IMR-90 (cell line): ENCODE results near the gene DDI2. TPM values are rescaled to one million over a fixed set of nuclear protein-coding genes. Genes with fewer than 3 reads are reported as not detected.

Experiments used
- ATAC-seq: fragments of 200-7000 bp; cut with Tn5 transposase; 2 replicates; pipeline ENCODE4 v1.9.1; 2020; ENCODE audit warnings: low read depth, mild to moderate bottlenecking, moderate library complexity
- BruUV-seq: library from RNA; stranded (reverse); fragments of 400-500 nt; replicated peaks from 2 replicates; lab custom pipeline; 2021; lab: Mats Ljungman, UMichigan
- CTCF ChIA-PET: fragments of 300-600 bp; formaldehyde crosslinking; extraction: SDS; loops from one replicate; lab custom pipeline; 2021; ENCODE audit warnings: antibody characterized with exemption; lab: Yijun Ruan, JAX
- POLR2A ChIA-PET: fragments of 300-600 bp; sonication (Branson Sonifier 250); formaldehyde crosslinking; loops from one replicate; lab custom pipeline; 2022; ENCODE audit warnings: antibody characterized with exemption; ENCODE audit not compliant: unreplicated experiment; lab: Charles Lee
- DNase-seq: peaks from one replicate; pipeline ENCODE4 v3.0.0; 2013
- H2AFZ ChIP-seq: replicated peaks from 2 replicates; pipeline ENCODE3; 2013; ENCODE audit warnings: low read length, mild to moderate bottlenecking; ENCODE audit not compliant: poor library complexity
- H2AK5ac ChIP-seq: 2 replicates; pipeline ENCODE4 v1.6.1; 2013; ENCODE audit warnings: low read depth, low read length, inconsistent platforms
- H2AK9ac ChIP-seq: replicated peaks from 2 replicates; pipeline ENCODE3; 2013; ENCODE audit warnings: mild to moderate bottlenecking, low read depth, low read length, moderate library complexity; ENCODE audit not compliant: poor library complexity
- H2BK120ac ChIP-seq: 2 replicates; pipeline ENCODE4 v1.6.1; 2013; ENCODE audit warnings: low read depth, low read length, inconsistent platforms
- H2BK15ac ChIP-seq: 3 replicates; pipeline ENCODE4 v1.6.1; 2013; ENCODE audit warnings: low read depth, low read length, inconsistent platforms
- H2BK20ac ChIP-seq: 2 replicates; pipeline ENCODE4 v1.6.1; 2013; ENCODE audit warnings: low read depth, mild to moderate bottlenecking, inconsistent platforms, low read length, moderate library complexity
- H2BK5ac ChIP-seq: 2 replicates; pipeline ENCODE4 v1.6.1; 2013; ENCODE audit warnings: mild to moderate bottlenecking, low read depth, low read length, inconsistent platforms; ENCODE audit not compliant: poor library complexity, severe bottlenecking
- H3K14ac ChIP-seq: replicated peaks from 2 replicates; pipeline ENCODE4 v1.6.1; 2013; ENCODE audit warnings: low read depth, low read length, inconsistent platforms
- H3K18ac ChIP-seq: 2 replicates; pipeline ENCODE4 v1.6.1; 2013; ENCODE audit warnings: low read depth, low read length, control low read depth
- H3K23ac ChIP-seq: 2 replicates; pipeline ENCODE4 v1.6.1; 2013; ENCODE audit warnings: low read depth, low read length, inconsistent platforms
- H3K27ac ChIP-seq: 2 replicates; pipeline ENCODE4 v1.5.1; 2013; ENCODE audit warnings: mild to moderate bottlenecking, control low read depth, low read length; ENCODE audit not compliant: insufficient read depth
- H3K27me3 ChIP-seq: 2 replicates; pipeline ENCODE4 v1.6.1; 2013; ENCODE audit warnings: low read length; ENCODE audit not compliant: control insufficient read depth, insufficient read depth
- H3K36me3 ChIP-seq: 2 replicates; pipeline ENCODE4 v1.6.1; 2013; ENCODE audit warnings: low read length, mixed read lengths; ENCODE audit not compliant: control insufficient read depth, insufficient read depth
- H3K4ac ChIP-seq: 2 replicates; pipeline ENCODE4 v1.6.1; 2013; ENCODE audit warnings: low read depth, low read length, inconsistent platforms
- H3K4me1 ChIP-seq: 2 replicates; pipeline ENCODE4 v1.6.1; 2013; ENCODE audit warnings: low read length, mixed read lengths; ENCODE audit not compliant: control insufficient read depth, insufficient read depth
- H3K4me2 ChIP-seq: 2 replicates; pipeline ENCODE4 v1.6.1; 2013; ENCODE audit warnings: low read depth, mild to moderate bottlenecking, control low read depth, low read length, moderate library complexity
- H3K4me3 ChIP-seq: 2 replicates; pipeline ENCODE4 v1.5.1; 2013; ENCODE audit warnings: low read depth, mild to moderate bottlenecking, control low read depth, low read length, moderate library complexity; ENCODE audit not compliant: insufficient read depth
- H3K56ac ChIP-seq: 2 replicates; pipeline ENCODE4 v1.6.1; 2013; ENCODE audit warnings: low read length, inconsistent platforms; ENCODE audit not compliant: insufficient read depth; ENCODE audit errors: extremely low read depth
- H3K79me1 ChIP-seq, 2 experiments: 2 replicates each; pipeline ENCODE4 v1.6.1; 2013; ENCODE audit warnings: low read length in 2 of 2, inconsistent platforms in 1 of 2, low read depth in 1 of 2
- H3K9ac ChIP-seq: 2 replicates; pipeline ENCODE4 v1.6.1; 2013; ENCODE audit warnings: low read depth, low read length, control low read depth
- H3K9me1 ChIP-seq: 2 replicates; pipeline ENCODE4 v1.6.1; 2013; ENCODE audit warnings: low read length, inconsistent platforms; ENCODE audit not compliant: insufficient read depth
- H3K9me3 ChIP-seq: 2 replicates; pipeline ENCODE4 v1.6.1; 2013; ENCODE audit warnings: low read length; ENCODE audit not compliant: control insufficient read depth, insufficient read depth
- H4K20me1 ChIP-seq: 2 replicates; pipeline ENCODE4 v1.6.1; 2013; ENCODE audit warnings: low read length, inconsistent platforms; ENCODE audit not compliant: insufficient read depth
- H4K5ac ChIP-seq: 2 replicates; pipeline ENCODE4 v1.6.1; 2013; ENCODE audit warnings: mild to moderate bottlenecking, low read depth, low read length, control low read depth
- H4K8ac ChIP-seq, 2 experiments: 2 replicates each; pipeline ENCODE4 v1.6.1; 2013; ENCODE audit warnings: low read depth in 2 of 2, low read length in 2 of 2, control low read depth in 1 of 2, inconsistent platforms in 1 of 2
- H4K91ac ChIP-seq: 2 replicates; pipeline ENCODE4 v1.6.1; 2013; ENCODE audit warnings: low read depth, low read length, inconsistent platforms; ENCODE audit not compliant: insufficient read depth
- BHLHE40 ChIP-seq: fragments of 150-350 bp; IDR thresholded peaks from 2 replicates; pipeline ENCODE4 v1.6.1; 2016; ENCODE audit warnings: mild to moderate bottlenecking, low read depth, low read length
- CEBPB ChIP-seq: IDR thresholded peaks from 2 replicates; pipeline ENCODE4 v1.6.1; 2012; ENCODE audit warnings: low read depth, low read length, improper control_type of control experiment
- CHD1 ChIP-seq: IDR thresholded peaks from 2 replicates; pipeline ENCODE4 v1.6.1; 2012; ENCODE audit warnings: low read depth, low read length, improper control_type of control experiment
- FOS ChIP-seq: fragments of 150-350 bp; IDR thresholded peaks from 2 replicates; pipeline ENCODE4 v1.6.1; 2016; ENCODE audit warnings: low read depth, low read length
- MAZ ChIP-seq: IDR thresholded peaks from 2 replicates; pipeline ENCODE4 v1.6.1; 2012; ENCODE audit warnings: low read depth, mild to moderate bottlenecking, low read length, improper control_type of control experiment, moderate library complexity, borderline replicate concordance
- MXI1 ChIP-seq: IDR thresholded peaks from 2 replicates; pipeline ENCODE4 v1.6.1; 2012; ENCODE audit warnings: low read depth, mild to moderate bottlenecking, low read length, moderate library complexity, borderline replicate concordance
- NFE2L2 ChIP-seq: fragments of 150-350 bp; IDR thresholded peaks from 2 replicates; pipeline ENCODE4 v1.6.1; 2016; ENCODE audit warnings: low read depth, mild to moderate bottlenecking, low read length
- POLR2A ChIP-seq: IDR thresholded peaks from 2 replicates; pipeline ENCODE4 v1.6.1; 2012; ENCODE audit warnings: mild to moderate bottlenecking, low read depth, low read length
- RCOR1 ChIP-seq: IDR thresholded peaks from 2 replicates; pipeline ENCODE4 v1.6.1; 2012; ENCODE audit warnings: mild to moderate bottlenecking, low read length, improper control_type of control experiment; ENCODE audit not compliant: insufficient replicate concordance
- WGBS, 2 experiments: methylation state at CpG; one replicate each; pipeline versions ENCODE4 v1.1.5 to v1.1.7; 2013; ENCODE audit warnings: missing lambda C conversion rate in 2 of 2; ENCODE audit not compliant: insufficient read length in 1 of 2; ENCODE audit errors: extremely low coverage in 2 of 2; 5-methylcytosine and 5-hydroxymethylcytosine counted together
- dilution Hi-C: fragments of 300-500 bp; cut with HindIII; formaldehyde crosslinking; loops from one replicate; pipeline ENCODE4 v1.14.3; 2018; ENCODE audit warnings: low sequenced_read_pairs; ENCODE audit not compliant: unreplicated experiment
- in situ Hi-C: fragments of 300-500 bp; cut with MboI; formaldehyde crosslinking; loops from 3 replicates; pipeline ENCODE4 v1.14.3; 2019; ENCODE audit warnings: low sequenced_read_pairs, inconsistent platforms, mixed read lengths
- intact Hi-C: fragments of 100-400 bp; cut with micrococcal nuclease; formaldehyde crosslinking; loops from 2 replicates; pipeline ENCODE4 v1.10.0; 2022
- polyA plus RNA-seq, 3 experiments: library from polyadenylated mRNA; depleted of rRNA; stranded (reverse); fragments of >200 nt; gene quantifications; 2 replicates each; pipeline ENCODE4 v1.2.3, GENCODE V29; 2012; ENCODE audit warnings: low replicate concordance in 1 of 3
- total RNA-seq: library from RNA; depleted of rRNA; stranded (reverse); fragments of >200 nt; gene quantifications from 2 replicates; pipeline ENCODE4 v1.2.3, GENCODE V29; 2012
- TF ChIP-seq, protein P1 (sequence below): conservative IDR thresholded peaks from 2 replicates; pipeline ENCODE4 v1.5.1; 2012; ENCODE audit warnings: mild to moderate bottlenecking, low read depth, low read length, improper control_type of control experiment

The DDI2 gene
- total and polyA plus RNA-seq, 2 of the 4 experiments (the other 2 are of a cell fraction): 6.0 to 13.4 TPM

DNA sequence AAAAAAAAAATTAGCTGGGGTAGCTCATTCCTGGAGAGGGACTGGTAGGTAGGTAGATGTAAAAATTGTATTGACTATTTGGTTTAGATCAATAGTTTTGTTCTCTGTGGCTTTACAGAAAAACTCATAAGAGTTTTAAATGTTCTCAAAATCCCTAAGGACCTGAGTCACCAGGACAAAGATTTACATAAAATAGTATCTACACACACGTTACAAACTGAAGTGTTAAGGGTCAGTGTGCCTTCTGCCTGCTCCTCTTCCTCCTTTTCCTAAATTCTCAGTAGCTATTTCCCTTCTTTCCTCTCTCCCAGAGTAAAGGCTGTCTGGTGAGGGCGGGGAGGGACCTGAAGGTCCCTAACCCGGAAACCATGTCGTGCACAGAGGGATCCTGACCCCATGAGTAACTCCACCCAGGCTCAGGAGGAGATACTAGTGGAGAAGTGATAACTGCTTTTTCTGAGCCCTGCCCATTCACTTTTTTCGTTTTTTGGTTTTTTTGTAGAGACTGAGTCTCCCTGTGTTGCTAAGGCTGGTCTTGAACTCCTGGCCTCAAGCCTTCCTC lies 74.9 kb downstream of the DDI2 start:
- H3K18ac ChIP-seq: no peak overlapping the region
- H4K5ac ChIP-seq: no peak overlapping the region
- peaks cover 36 to 93% of the 10 kb centered on the region in 2 experiments for H3K79me1 ChIP-seq
- H3K4me2 ChIP-seq: no peak overlapping the region
- in situ Hi-C loops (no loop called here), dilution Hi-C loops (no loop called here), intact Hi-C loops (no loop called here)
- peaks cover 83% of the 10 kb centered on the region for H4K20me1 ChIP-seq
- H3K9ac ChIP-seq: no peak overlapping the region
- TF ChIP-seq POLR2A (no peak), NFE2L2 (no peak), FOS (no peak), RCOR1 (no peak), MXI1 (no peak), CHD1 (no peak), CEBPB (no peak), BHLHE40 (no peak), MAZ (no peak)
- TF ChIP-seq, protein P1, sequence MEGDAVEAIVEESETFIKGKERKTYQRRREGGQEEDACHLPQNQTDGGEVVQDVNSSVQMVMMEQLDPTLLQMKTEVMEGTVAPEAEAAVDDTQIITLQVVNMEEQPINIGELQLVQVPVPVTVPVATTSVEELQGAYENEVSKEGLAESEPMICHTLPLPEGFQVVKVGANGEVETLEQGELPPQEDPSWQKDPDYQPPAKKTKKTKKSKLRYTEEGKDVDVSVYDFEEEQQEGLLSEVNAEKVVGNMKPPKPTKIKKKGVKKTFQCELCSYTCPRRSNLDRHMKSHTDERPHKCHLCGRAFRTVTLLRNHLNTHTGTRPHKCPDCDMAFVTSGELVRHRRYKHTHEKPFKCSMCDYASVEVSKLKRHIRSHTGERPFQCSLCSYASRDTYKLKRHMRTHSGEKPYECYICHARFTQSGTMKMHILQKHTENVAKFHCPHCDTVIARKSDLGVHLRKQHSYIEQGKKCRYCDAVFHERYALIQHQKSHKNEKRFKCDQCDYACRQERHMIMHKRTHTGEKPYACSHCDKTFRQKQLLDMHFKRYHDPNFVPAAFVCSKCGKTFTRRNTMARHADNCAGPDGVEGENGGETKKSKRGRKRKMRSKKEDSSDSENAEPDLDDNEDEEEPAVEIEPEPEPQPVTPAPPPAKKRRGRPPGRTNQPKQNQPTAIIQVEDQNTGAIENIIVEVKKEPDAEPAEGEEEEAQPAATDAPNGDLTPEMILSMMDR: no peak
- no peak overlapping the region for H2BK20ac ChIP-seq
- BruUV-seq: no TSS peak
- ATAC-seq (peak; percentile 31), DNase-seq (no peak)
- H2BK15ac ChIP-seq: no peak overlapping the region
- H3K27ac ChIP-seq: no peak overlapping the region
- H3K4me3 ChIP-seq: no peak overlapping the region
- H2AK5ac ChIP-seq: no peak overlapping the region
- no peak overlapping the region for H3K4ac ChIP-seq
- H2AFZ ChIP-seq: no peak overlapping the region
- H3K14ac ChIP-seq: no peak overlapping the region
- no peak overlapping the region for H3K56ac ChIP-seq
- no CpG with 5 or more reads among the region's 5 CpGs for WGBS, 2 experiments
- CTCF ChIA-PET: no interaction called here
- H2AK9ac ChIP-seq: no peak overlapping the region
- peak overlapping the region; percentile 69; the same call in 1 of the 2 replicates for H3K23ac ChIP-seq
- POLR2A ChIA-PET: no interaction called here
- peaks cover 4% of the 10 kb centered on the region; the same call in 1 of the 2 replicates for H3K36me3 ChIP-seq
- H3K27me3 ChIP-seq: no peaks in the 10 kb centered on the region
- H3K4me1 ChIP-seq: peaks cover 5% of the 10 kb centered on the region; the same call in 1 of the 2 replicates
- no peaks in the 10 kb centered on the region for H3K9me3 ChIP-seq
- H3K9me1 ChIP-seq: peaks cover 13% of the 10 kb centered on the region; the same call in 1 of the 2 replicates
- H4K8ac ChIP-seq: no peak overlapping the region
- no peak overlapping the region for H2BK120ac ChIP-seq
- no peak overlapping the region for H4K91ac ChIP-seq
- H2BK5ac ChIP-seq: no peak overlapping the region
